HG02970 (cell line): ENCODE results near the gene ACAP2.

Experiments
- ATAC-seq: cut with Tn5 transposase; IDR thresholded peaks from one replicate; pipeline ENCODE4 v1.9.1; 2021; ENCODE audit warnings: mild to moderate bottlenecking, moderate library complexity, moderate number of reproducible peaks; ENCODE audit not compliant: unreplicated experiment, low FRiP score

ACAP2 gene

GRCh38 chr3:195224980-195225580 lies 217.7 kb downstream of the ACAP2 start:
- ATAC-seq: no peak
